A673 (cell line): ENCODE measurements around the gene U2SURP.

Experiments
- EZH2 ChIP-seq: fragments of 200-600 bp; sonication (generic); IDR thresholded peaks from 2 replicates; pipeline ENCODE4 v1.6.1; 2017; ENCODE audit warnings: borderline replicate concordance, low read depth, mild to moderate bottlenecking, mixed read lengths, antibody characterized with exemption, low read length; ENCODE audit not compliant: poor library complexity, severe bottlenecking
- TF ChIP-seq, protein P1 (sequence below): fragments of 300-800, 200-600 bp; sonication (generic); conservative IDR thresholded peaks from 2 replicates; pipeline ENCODE4 v1.5.1; 2017; ENCODE audit warnings: low read depth, mild to moderate bottlenecking, antibody characterized with exemption, low read length, moderate library complexity, mixed read lengths

DNA sequence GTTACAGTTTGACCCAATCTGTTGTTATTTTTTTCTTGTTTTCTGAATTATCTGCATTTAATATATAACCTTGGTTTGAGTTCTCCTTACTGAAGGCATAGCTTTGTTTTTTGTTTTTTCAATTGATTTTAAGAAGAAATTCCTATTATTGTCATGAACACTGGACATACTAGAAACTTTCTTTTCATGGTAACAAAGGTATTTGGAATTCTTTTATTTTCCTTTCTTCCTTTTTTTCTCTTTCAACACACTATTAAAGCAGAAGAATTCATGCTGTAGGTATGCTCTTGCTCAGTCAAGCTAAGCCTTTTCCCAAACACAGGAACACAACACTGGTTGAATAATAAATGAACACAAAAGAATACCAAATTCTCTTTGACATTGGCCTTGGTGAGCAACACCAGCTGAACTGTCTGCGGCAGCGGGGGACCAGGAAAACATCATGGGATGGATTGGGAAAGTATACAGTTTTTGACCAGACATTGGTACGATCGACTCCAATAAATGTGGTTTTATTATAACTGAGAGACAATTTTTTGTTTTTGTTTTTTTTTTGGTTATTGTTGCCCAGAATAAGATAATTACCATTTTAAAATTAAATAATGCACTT lies 23.1 kb downstream of the U2SURP start:
- TF ChIP-seq, protein P1, sequence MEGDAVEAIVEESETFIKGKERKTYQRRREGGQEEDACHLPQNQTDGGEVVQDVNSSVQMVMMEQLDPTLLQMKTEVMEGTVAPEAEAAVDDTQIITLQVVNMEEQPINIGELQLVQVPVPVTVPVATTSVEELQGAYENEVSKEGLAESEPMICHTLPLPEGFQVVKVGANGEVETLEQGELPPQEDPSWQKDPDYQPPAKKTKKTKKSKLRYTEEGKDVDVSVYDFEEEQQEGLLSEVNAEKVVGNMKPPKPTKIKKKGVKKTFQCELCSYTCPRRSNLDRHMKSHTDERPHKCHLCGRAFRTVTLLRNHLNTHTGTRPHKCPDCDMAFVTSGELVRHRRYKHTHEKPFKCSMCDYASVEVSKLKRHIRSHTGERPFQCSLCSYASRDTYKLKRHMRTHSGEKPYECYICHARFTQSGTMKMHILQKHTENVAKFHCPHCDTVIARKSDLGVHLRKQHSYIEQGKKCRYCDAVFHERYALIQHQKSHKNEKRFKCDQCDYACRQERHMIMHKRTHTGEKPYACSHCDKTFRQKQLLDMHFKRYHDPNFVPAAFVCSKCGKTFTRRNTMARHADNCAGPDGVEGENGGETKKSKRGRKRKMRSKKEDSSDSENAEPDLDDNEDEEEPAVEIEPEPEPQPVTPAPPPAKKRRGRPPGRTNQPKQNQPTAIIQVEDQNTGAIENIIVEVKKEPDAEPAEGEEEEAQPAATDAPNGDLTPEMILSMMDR, result no peak
- TF ChIP-seq EZH2, result no peak
